ENCODE data around the gene CD69. TPM values are rescaled to one million over a fixed set of nuclear protein-coding genes. Genes with fewer than 3 reads are reported as not detected.

The CD69 gene
- total RNA-seq, 1 donor from 2014 or later, result not detected

- Histone ChIP-seq H2AFZ (replicated peaks) (no peak overlapping the region), H4K20me1 (ENCODE audit: low read depth) (no peaks in the 10 kb centered on the region), H3K4me1 (no peaks in the 10 kb centered on the region), H3K79me2 (ENCODE audit: low read depth) (no peaks in the 10 kb centered on the region), H3F3A (ENCODE audit: low read depth) (no peaks in the 10 kb centered on the region), H3K9me3 (ENCODE audit: low read depth) (no peaks in the 10 kb centered on the region), H3K9ac (no peak overlapping the region), H3K4me3 (no peak overlapping the region), H3K27me3 (no peaks in the 10 kb centered on the region), H3K4me2 (no peak overlapping the region), H3K27ac (no peak overlapping the region), H3K36me3 (no peaks in the 10 kb centered on the region)
- DNase-seq (ENCODE audit: low spot score), result no peak
- Mint-ChIP-seq H3K27me3 (ENCODE audit: insufficient read depth, low read depth) (no peaks in the 10 kb centered on the region), H3K36me3 (no peaks in the 10 kb centered on the region), H3K9me3 (no peaks in the 10 kb centered on the region), H3K27ac (no peak overlapping the region), H3K4me3 (no peak overlapping the region), H3K4me1 (no peaks in the 10 kb centered on the region)
- TF ChIP-seq EZH2 (IDR thresholded peaks at IDR 0.05), result no peak
- no peak for TF ChIP-seq EZH2phosphoT487 (IDR thresholded peaks at IDR 0.05)
- TF ChIP-seq CTCF (IDR thresholded peaks at IDR 0.05), result no peak
Measured at GRCh38 chr12:9773216-9773877, 12.6 kb upstream of the CD69 start.

GRCh38 chr12:9763025-9763424 lies 2.3 kb upstream of the CD69 start:
- no peaks in the 10 kb centered on the region for H3K36me3 Mint-ChIP-seq
- no peak overlapping the region for H3K27ac Mint-ChIP-seq
- TF ChIP-seq EZH2phosphoT487 (IDR thresholded peaks at IDR 0.05) (no peak), CTCF (IDR thresholded peaks at IDR 0.05) (no peak), EZH2 (IDR thresholded peaks at IDR 0.05) (no peak)
- no peak overlapping the region for H2AFZ ChIP-seq (replicated peaks)
- H4K20me1 ChIP-seq (ENCODE audit: low read depth), result no peaks in the 10 kb centered on the region
- H3K4me1 Mint-ChIP-seq, result peaks cover 7% of the 10 kb centered on the region
- H3F3A ChIP-seq (ENCODE audit: low read depth), result no peaks in the 10 kb centered on the region
- no peak overlapping the region for H3K4me3 Mint-ChIP-seq
- no peaks in the 10 kb centered on the region for H3K9me3 ChIP-seq (ENCODE audit: low read depth)
- DNase-seq (ENCODE audit: low spot score), result no peak
- H3K4me2 ChIP-seq, result no peak overlapping the region
- H3K79me2 ChIP-seq (ENCODE audit: low read depth), result no peaks in the 10 kb centered on the region
- peaks cover 9% of the 10 kb centered on the region for H3K4me1 ChIP-seq
- no peak overlapping the region for H3K27ac ChIP-seq
- no peaks in the 10 kb centered on the region for H3K27me3 ChIP-seq
- H3K27me3 Mint-ChIP-seq (ENCODE audit: insufficient read depth, low read depth), result no peaks in the 10 kb centered on the region
- no peak overlapping the region for H3K4me3 ChIP-seq
- H3K9ac ChIP-seq, result no peak overlapping the region
- H3K9me3 Mint-ChIP-seq, result no peaks in the 10 kb centered on the region
- no peaks in the 10 kb centered on the region for H3K36me3 ChIP-seq

- H3K27me3 ChIP-seq, result no peaks in the 10 kb centered on the region
- TF ChIP-seq EZH2phosphoT487 (IDR thresholded peaks at IDR 0.05) (no peak), EZH2 (IDR thresholded peaks at IDR 0.05) (no peak)
Measured at GRCh38 chr12:9762369-9762768, 1.7 kb upstream of the CD69 start.

GRCh38 chr12:9761419-9761781 lies 699 bp upstream of the CD69 start:
- Histone ChIP-seq H3K4me2 (no peak overlapping the region), H3K27ac (no peak overlapping the region), H3K4me3 (no peak overlapping the region), H3F3A (ENCODE audit: low read depth) (no peaks in the 10 kb centered on the region), H3K36me3 (no peaks in the 10 kb centered on the region), H3K79me2 (ENCODE audit: low read depth) (no peaks in the 10 kb centered on the region), H3K9ac (no peak overlapping the region), H3K9me3 (ENCODE audit: low read depth) (no peaks in the 10 kb centered on the region), H3K27me3 (no peaks in the 10 kb centered on the region), H2AFZ (replicated peaks) (peak overlapping the region; percentile 83), H4K20me1 (ENCODE audit: low read depth) (no peaks in the 10 kb centered on the region), H3K4me1 (peaks cover 9% of the 10 kb centered on the region)
- H3K27me3 Mint-ChIP-seq (ENCODE audit: insufficient read depth, low read depth), result no peaks in the 10 kb centered on the region
- H3K4me1 Mint-ChIP-seq, result peaks cover 7% of the 10 kb centered on the region
- no peaks in the 10 kb centered on the region for H3K36me3 Mint-ChIP-seq
- TF ChIP-seq CTCF (IDR thresholded peaks at IDR 0.05), result no peak
- no peak for TF ChIP-seq EZH2phosphoT487 (IDR thresholded peaks at IDR 0.05)
- no peak for TF ChIP-seq EZH2 (IDR thresholded peaks at IDR 0.05)
- DNase-seq (ENCODE audit: low spot score), result no peak
- H3K9me3 Mint-ChIP-seq, result no peaks in the 10 kb centered on the region
- H3K4me3 Mint-ChIP-seq, result no peak overlapping the region
- no peak overlapping the region for H3K27ac Mint-ChIP-seq

More at GRCh38 chr12:9762369-9762768, 1.7 kb upstream of the CD69 start:
- DNase-seq (ENCODE audit: low spot score), result no peak
- peaks cover 9% of the 10 kb centered on the region for H3K4me1 ChIP-seq
- H3K79me2 ChIP-seq (ENCODE audit: low read depth), result no peaks in the 10 kb centered on the region
- H4K20me1 ChIP-seq (ENCODE audit: low read depth), result no peaks in the 10 kb centered on the region
- no peaks in the 10 kb centered on the region for H3K9me3 ChIP-seq (ENCODE audit: low read depth)
- no peak overlapping the region for H3K27ac ChIP-seq
- H3K27me3 Mint-ChIP-seq (ENCODE audit: insufficient read depth, low read depth), result no peaks in the 10 kb centered on the region
- H3K9ac ChIP-seq, result no peak overlapping the region
- no peak overlapping the region for H3K4me2 ChIP-seq
- H3K36me3 Mint-ChIP-seq, result no peaks in the 10 kb centered on the region
- H3K4me3 Mint-ChIP-seq, result no peak overlapping the region
- peaks cover 7% of the 10 kb centered on the region for H3K4me1 Mint-ChIP-seq
- no peak overlapping the region for H2AFZ ChIP-seq (replicated peaks)
- no peaks in the 10 kb centered on the region for H3F3A ChIP-seq (ENCODE audit: low read depth)
- no peak overlapping the region for H3K4me3 ChIP-seq
- no peak overlapping the region for H3K27ac Mint-ChIP-seq
- H3K36me3 ChIP-seq, result no peaks in the 10 kb centered on the region
- H3K9me3 Mint-ChIP-seq, result no peaks in the 10 kb centered on the region

Measured in neural progenitor cell (in vitro differentiated cells).